GM23248 (cell line): ENCODE data around the gene ALX4. TPM values are rescaled to one million over a fixed set of nuclear protein-coding genes. Genes with fewer than 3 reads are reported as not detected.

ENCODE experiments used
- DNase-seq: peaks from one replicate; pipeline ENCODE4 v3.0.0-alpha.2; 2015
- H2AFZ ChIP-seq: fragments of 200-600 bp; sonication (generic); 2 replicates; pipeline ENCODE4 v1.6.1; 2016; ENCODE audit warnings: antibody characterized with exemption
- H3F3A ChIP-seq: fragments of 200-600 bp; sonication (generic); 2 replicates; pipeline ENCODE4 v1.6.1; 2016; ENCODE audit warnings: mild to moderate bottlenecking, antibody characterized with exemption, mixed run types; ENCODE audit not compliant: insufficient read depth
- H3K27ac ChIP-seq: fragments of 200-600 bp; sonication (generic); 2 replicates; pipeline ENCODE4 v1.5.1; 2016; ENCODE audit warnings: mild to moderate bottlenecking
- H3K27me3 ChIP-seq: fragments of 200-600 bp; sonication (generic); replicated peaks from 2 replicates; pipeline ENCODE4 v1.6.1; 2016; ENCODE audit warnings: mild to moderate bottlenecking; ENCODE audit not compliant: insufficient read depth
- H3K36me3 ChIP-seq: fragments of 200-600 bp; sonication (generic); 2 replicates; pipeline ENCODE4 v1.6.1; 2016; ENCODE audit warnings: low read depth, mild to moderate bottlenecking
- H3K4me1 ChIP-seq: fragments of 200-600 bp; sonication (generic); 2 replicates; pipeline ENCODE4 v1.6.1; 2016; ENCODE audit warnings: mild to moderate bottlenecking; ENCODE audit not compliant: insufficient read depth
- H3K4me2 ChIP-seq: fragments of 200-600 bp; sonication (generic); one replicate; pipeline ENCODE4 v1.6.1; 2016; ENCODE audit warnings: mild to moderate bottlenecking; ENCODE audit not compliant: unreplicated experiment
- H3K4me3 ChIP-seq: fragments of 200-600 bp; sonication (generic); 2 replicates; pipeline ENCODE4 v1.5.1; 2016; ENCODE audit warnings: mild to moderate bottlenecking
- H3K79me2 ChIP-seq: fragments of 200-600 bp; sonication (generic); 2 replicates; pipeline ENCODE4 v1.6.1; 2016; ENCODE audit warnings: mild to moderate bottlenecking; ENCODE audit not compliant: insufficient read depth
- H3K9ac ChIP-seq: fragments of 200-600 bp; sonication (generic); 2 replicates; pipeline ENCODE4 v1.6.1; 2016; ENCODE audit warnings: mild to moderate bottlenecking
- H3K9me2 ChIP-seq: fragments of 200-600 bp; sonication (generic); 2 replicates; pipeline ENCODE4 v1.6.1; 2016; ENCODE audit warnings: mixed run types, mild to moderate bottlenecking, moderate library complexity; ENCODE audit not compliant: insufficient read depth
- H3K9me3 ChIP-seq: fragments of 200-600 bp; sonication (generic); one replicate; pipeline ENCODE4 v1.6.1; 2017; ENCODE audit warnings: low read depth
- H4K20me1 ChIP-seq: fragments of 200-600 bp; sonication (generic); 2 replicates; pipeline ENCODE4 v1.6.0; 2016; ENCODE audit not compliant: insufficient read depth
- EZH2 ChIP-seq: fragments of 200-600 bp; sonication (generic); IDR thresholded peaks from 2 replicates; pipeline ENCODE4 v1.6.1; 2018; ENCODE audit warnings: antibody characterized with exemption, mild to moderate bottlenecking; ENCODE audit not compliant: insufficient read depth, poor library complexity, severe bottlenecking
- EZH2phosphoT487 ChIP-seq: fragments of 200-600 bp; sonication (generic); IDR thresholded peaks from 2 replicates; pipeline ENCODE4 v1.6.1; 2018; ENCODE audit warnings: antibody characterized with exemption, moderate library complexity, mild to moderate bottlenecking, low read depth; ENCODE audit not compliant: insufficient read depth
- WGBS, 2 experiments: methylation state at CpG; one replicate each; pipeline ENCODE4 v1.1.6; 2015 to 2017; ENCODE audit warnings: low lambda C conversion rate in 2 of 2, low coverage in 1 of 2; ENCODE audit errors: missing lambda C conversion rate in 2 of 2; 5-methylcytosine and 5-hydroxymethylcytosine counted together
- in situ Hi-C: fragments of 300-500 bp; cut with MboI; formaldehyde crosslinking; loops from 2 replicates; pipeline ENCODE4 v1.15.0; 2020
- polyA plus RNA-seq: library from polyadenylated mRNA; unstranded; fragments of >200 nt; fragmentation: Nextera tagmentation; extraction: Ambion mirVana; gene quantifications from 2 replicates; pipeline ENCODE4 v1.2.1, GENCODE V29; 2016
- total RNA-seq: library from RNA; depleted of rRNA; stranded (reverse); fragments of >200 nt; shearing (Covaris generic); gene quantifications from 2 replicates; pipeline ENCODE4 v1.2.3, GENCODE V29; 2014

Gene ALX4
- total and polyA plus RNA-seq, 2 experiments from 2014 or later: not detected

DNA sequence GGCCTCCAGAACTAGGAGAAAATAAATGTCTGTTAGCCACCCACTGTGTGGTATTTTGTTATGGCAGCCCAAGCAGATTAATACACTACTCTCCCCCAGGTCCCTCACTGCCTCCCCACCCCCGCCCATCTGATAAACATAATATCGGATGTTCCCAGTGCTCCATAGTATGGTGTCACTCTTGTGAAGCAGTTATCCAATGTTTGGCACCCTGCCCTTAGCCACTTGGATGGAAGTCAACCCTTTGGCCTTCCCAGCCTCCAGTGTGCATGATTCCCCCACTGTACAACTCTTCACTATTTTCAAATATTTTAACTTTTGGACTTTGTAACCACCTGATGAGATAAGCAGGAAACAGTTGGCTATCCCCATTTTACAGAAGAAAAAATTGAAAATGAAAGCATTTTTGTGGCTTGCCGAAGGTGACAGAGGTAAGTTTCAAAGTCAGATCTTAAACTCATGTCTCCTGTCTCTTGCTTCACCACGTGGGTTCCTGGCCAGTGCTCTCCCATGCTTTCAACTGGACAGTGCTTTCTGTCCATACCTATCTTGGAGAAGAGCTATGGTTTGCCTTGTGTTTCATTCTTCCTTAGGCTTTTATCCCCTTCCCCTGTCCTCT is 53.2 kb downstream of the ALX4 start:
- no peak overlapping the region for H3K4me2 ChIP-seq
- H3K4me3 ChIP-seq: no peak overlapping the region
- TF ChIP-seq EZH2phosphoT487 (no peak), EZH2 (no peak)
- H3K36me3 ChIP-seq: no peaks in the 10 kb centered on the region
- no peaks in the 10 kb centered on the region for H4K20me1 ChIP-seq
- H3K27me3 ChIP-seq: no peaks in the 10 kb centered on the region
- H3K79me2 ChIP-seq: no peaks in the 10 kb centered on the region
- H3K27ac ChIP-seq: no peak overlapping the region
- no peaks in the 10 kb centered on the region for H3K9me3 ChIP-seq
- no peak overlapping the region for H3K9ac ChIP-seq
- no peak overlapping the region for H2AFZ ChIP-seq
- H3F3A ChIP-seq: no peaks in the 10 kb centered on the region
- in situ Hi-C loops: no loop called here
- H3K4me1 ChIP-seq: no peaks in the 10 kb centered on the region
- H3K9me2 ChIP-seq: no peaks in the 10 kb centered on the region
- no peak for DNase-seq
- WGBS, 2 experiments: 52 to 56% methylated on average over 4 of the region's 4 CpGs

GRCh38 chr11:44255406-44256071 is 54.4 kb downstream of the ALX4 start:
- WGBS, 2 experiments: 73 to 75% methylated on average over 6 of the region's 6 CpGs
- in situ Hi-C loops: no loop called here
- no peak overlapping the region for H3K4me2 ChIP-seq
- DNase-seq: no peak
- no peaks in the 10 kb centered on the region for H3K36me3 ChIP-seq
- H3K4me1 ChIP-seq: no peaks in the 10 kb centered on the region
- no peak overlapping the region for H3K27ac ChIP-seq
- H2AFZ ChIP-seq: no peak overlapping the region
- H3K4me3 ChIP-seq: no peak overlapping the region
- H3F3A ChIP-seq: no peaks in the 10 kb centered on the region
- H3K9me3 ChIP-seq: no peaks in the 10 kb centered on the region
- no peaks in the 10 kb centered on the region for H3K9me2 ChIP-seq
- no peak overlapping the region for H3K9ac ChIP-seq
- H3K79me2 ChIP-seq: no peaks in the 10 kb centered on the region
- no peak for TF ChIP-seq EZH2
- no peak for TF ChIP-seq EZH2phosphoT487
- no peaks in the 10 kb centered on the region for H4K20me1 ChIP-seq
- no peaks in the 10 kb centered on the region for H3K27me3 ChIP-seq

DNA sequence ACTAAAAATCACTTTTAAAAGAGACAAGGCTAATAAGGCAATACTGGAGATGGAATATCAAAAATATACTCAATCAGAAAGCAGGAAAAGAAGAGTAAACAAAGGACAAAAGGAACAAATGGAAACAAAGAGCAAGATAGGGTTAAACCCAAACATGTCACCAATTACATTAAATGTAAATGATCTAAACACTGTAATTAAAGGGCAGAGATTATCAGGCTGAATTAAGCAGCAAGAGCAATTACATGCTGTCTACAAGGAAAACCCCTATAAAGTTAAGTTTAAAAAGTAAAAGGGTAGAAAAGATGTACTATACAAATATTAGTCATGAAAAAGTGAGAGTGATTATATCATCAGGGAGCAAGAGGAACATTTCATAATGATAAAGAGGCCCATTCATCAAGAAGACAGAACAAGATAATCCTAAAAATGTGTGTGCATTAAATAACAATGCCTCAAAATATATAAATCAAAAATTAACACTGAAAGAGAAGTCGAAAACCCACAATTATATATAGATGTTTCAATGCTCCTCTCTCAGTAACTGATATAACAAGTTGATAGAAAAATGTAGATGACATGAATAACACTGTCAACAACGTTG is 56.8 kb downstream of the ALX4 start:
- Histone ChIP-seq H3K9ac (no peak overlapping the region), H3K4me3 (no peak overlapping the region), H3K36me3 (no peaks in the 10 kb centered on the region), H3K27ac (no peak overlapping the region), H3K4me2 (no peak overlapping the region), H4K20me1 (no peaks in the 10 kb centered on the region), H3K79me2 (no peaks in the 10 kb centered on the region), H3K27me3 (no peaks in the 10 kb centered on the region), H3F3A (no peaks in the 10 kb centered on the region), H2AFZ (no peak overlapping the region), H3K9me3 (no peaks in the 10 kb centered on the region), H3K9me2 (no peaks in the 10 kb centered on the region), H3K4me1 (no peaks in the 10 kb centered on the region)
- DNase-seq: no peak
- 97 to 100% methylated on average over 2 of the region's 2 CpGs for WGBS, 2 experiments
- in situ Hi-C loops: no loop called here
- TF ChIP-seq EZH2phosphoT487 (no peak), EZH2 (no peak)

DNA sequence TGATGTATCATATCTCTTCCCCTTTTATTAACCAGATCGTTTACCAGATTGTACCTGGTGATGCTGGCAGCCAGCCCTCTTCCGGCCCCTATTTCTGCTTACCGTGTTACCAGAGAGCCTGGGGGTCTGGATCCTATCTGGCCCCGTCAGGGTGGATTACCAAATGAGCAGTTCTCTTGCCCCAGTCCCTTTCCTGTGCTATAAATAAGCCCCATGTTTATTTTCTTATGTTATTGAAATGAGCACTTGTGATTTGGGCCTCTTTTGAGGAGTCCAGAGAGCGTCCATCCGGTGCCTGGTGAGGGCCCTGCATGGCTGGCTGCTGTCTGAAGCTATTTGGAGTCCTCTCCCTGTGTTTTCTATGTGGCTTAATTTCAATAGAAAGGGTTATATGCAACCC is 59.5 kb downstream of the ALX4 start:
- Histone ChIP-seq H3K4me2 (no peak overlapping the region), H3K9me2 (no peaks in the 10 kb centered on the region), H3K36me3 (no peaks in the 10 kb centered on the region), H3K4me3 (no peak overlapping the region), H4K20me1 (no peaks in the 10 kb centered on the region), H3K4me1 (peaks cover 13% of the 10 kb centered on the region), H3K9me3 (no peaks in the 10 kb centered on the region), H2AFZ (no peak overlapping the region), H3F3A (peaks cover 14% of the 10 kb centered on the region; the same call in 1 of the 2 replicates), H3K27me3 (no peaks in the 10 kb centered on the region), H3K79me2 (no peaks in the 10 kb centered on the region), H3K27ac (no peak overlapping the region), H3K9ac (no peak overlapping the region)
- DNase-seq: no peak
- 85 to 86% methylated on average over 6 of the region's 6 CpGs for WGBS, 2 experiments
- TF ChIP-seq EZH2phosphoT487 (no peak), EZH2 (no peak)
- in situ Hi-C loops: no loop called here
